ENCODE measurements around the gene DDX41.
A peak's percentile ranks its signal among the peaks of the same experiment; 100 is the strongest.

DDX41 gene

DNA sequence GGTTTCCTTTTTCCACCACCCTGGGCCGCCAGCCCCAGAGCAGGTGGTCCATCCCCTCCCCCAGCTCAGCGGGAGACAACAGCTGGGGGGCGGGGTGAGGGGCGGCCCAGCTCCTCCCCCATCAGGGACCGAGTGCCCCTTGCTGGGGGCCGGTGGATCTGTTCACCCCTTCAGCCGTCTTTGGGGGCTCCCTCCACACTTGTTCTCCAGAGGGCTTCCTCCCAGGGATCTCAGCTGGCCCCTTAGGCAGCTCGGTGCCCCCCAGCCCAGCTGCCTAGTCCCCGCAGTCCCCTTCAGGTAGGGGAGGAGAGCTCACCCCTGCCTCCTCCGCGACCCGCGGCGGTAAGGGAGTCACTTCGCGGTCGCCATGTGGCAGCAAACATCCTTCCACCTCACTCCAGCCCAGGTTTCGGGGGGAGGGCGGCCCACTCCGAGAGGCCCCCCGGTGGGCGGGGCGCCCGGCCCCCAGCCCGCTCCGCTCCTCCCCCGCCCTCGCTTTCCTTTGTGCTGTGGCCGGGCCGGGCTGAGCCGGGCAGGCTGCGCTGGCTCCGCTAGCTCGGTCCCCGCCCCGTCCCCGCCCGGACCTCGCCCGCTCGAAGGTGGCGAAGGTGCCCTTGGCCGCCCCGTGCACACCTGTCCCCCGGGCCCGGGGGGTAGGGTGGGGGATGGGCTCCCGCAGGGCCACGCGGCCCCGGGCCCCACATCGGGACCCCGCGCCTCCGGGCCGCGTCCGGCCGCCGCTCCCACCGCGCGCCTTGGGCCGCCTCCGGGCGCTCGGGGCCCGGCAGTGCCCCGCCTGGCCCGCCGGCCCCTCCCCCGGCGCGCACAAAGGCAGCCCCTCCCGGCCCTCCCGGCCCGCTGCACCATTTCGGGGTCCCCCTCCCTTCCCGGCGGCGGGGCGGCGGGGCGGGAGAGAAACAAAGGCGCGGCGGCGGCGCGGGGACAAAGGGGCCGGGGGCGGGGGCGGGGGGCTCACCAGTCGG, 44.0 kb downstream of the DDX41 start:
- TF ChIP-seq, protein P1, sequence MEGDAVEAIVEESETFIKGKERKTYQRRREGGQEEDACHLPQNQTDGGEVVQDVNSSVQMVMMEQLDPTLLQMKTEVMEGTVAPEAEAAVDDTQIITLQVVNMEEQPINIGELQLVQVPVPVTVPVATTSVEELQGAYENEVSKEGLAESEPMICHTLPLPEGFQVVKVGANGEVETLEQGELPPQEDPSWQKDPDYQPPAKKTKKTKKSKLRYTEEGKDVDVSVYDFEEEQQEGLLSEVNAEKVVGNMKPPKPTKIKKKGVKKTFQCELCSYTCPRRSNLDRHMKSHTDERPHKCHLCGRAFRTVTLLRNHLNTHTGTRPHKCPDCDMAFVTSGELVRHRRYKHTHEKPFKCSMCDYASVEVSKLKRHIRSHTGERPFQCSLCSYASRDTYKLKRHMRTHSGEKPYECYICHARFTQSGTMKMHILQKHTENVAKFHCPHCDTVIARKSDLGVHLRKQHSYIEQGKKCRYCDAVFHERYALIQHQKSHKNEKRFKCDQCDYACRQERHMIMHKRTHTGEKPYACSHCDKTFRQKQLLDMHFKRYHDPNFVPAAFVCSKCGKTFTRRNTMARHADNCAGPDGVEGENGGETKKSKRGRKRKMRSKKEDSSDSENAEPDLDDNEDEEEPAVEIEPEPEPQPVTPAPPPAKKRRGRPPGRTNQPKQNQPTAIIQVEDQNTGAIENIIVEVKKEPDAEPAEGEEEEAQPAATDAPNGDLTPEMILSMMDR (IDR thresholded peaks at IDR 0.05; ENCODE audit: low read depth, low read length) = no peak
- no peak for DNase-seq (ENCODE audit: low read depth in 2 of 2)
- peak overlapping the region; percentile 89 to 91 for H3K4me3 ChIP-seq (replicated peaks in 1 of 2; ENCODE audit: low read depth in 2 of 2, low read length in 2 of 2)

DNA sequence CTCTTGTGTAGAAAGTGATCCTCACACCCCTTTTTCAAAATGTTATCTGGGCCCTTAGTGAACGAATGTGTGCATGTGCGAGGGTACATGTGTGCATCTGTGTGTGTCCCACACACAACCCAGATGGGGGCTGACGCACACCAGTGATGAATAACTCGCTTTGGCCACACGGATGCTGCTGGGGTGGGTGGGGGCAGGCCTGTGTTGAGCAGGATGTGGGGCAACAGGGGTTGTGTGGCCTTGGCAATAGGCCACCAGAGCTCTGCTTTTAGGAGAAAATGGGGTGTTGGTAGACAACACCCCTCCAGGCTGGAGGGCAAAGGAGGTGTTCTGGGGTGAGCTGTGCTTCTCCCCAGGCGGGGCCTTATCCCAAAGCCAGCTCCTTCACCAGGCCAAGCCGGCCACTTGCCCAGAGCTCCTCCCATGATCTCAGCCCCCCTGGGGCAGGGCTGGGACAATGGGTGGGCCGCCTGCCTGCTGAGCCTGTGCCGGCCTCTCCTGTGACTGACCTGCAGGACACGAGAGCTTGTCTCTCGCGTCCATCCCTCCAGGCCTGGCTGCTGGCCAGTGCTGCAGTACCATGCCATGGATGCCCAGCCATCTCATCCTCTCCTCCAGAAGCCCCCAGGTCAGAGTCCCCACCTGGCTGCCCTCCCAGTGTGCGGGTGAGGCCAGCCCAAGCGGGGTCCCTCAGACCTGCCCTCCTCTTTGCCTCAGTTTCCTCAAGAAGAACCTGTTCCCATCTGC, 45.0 kb downstream of the DDX41 start:
- TF ChIP-seq, protein P1 (IDR thresholded peaks at IDR 0.05; ENCODE audit: low read depth, low read length) = no peak
- peak overlapping the region; percentile 89 to 91 for H3K4me3 ChIP-seq (replicated peaks in 1 of 2; ENCODE audit: low read depth in 2 of 2, low read length in 2 of 2)
- DNase-seq (ENCODE audit: low read depth in 2 of 2) = peak; percentile 54 to 85

DNA sequence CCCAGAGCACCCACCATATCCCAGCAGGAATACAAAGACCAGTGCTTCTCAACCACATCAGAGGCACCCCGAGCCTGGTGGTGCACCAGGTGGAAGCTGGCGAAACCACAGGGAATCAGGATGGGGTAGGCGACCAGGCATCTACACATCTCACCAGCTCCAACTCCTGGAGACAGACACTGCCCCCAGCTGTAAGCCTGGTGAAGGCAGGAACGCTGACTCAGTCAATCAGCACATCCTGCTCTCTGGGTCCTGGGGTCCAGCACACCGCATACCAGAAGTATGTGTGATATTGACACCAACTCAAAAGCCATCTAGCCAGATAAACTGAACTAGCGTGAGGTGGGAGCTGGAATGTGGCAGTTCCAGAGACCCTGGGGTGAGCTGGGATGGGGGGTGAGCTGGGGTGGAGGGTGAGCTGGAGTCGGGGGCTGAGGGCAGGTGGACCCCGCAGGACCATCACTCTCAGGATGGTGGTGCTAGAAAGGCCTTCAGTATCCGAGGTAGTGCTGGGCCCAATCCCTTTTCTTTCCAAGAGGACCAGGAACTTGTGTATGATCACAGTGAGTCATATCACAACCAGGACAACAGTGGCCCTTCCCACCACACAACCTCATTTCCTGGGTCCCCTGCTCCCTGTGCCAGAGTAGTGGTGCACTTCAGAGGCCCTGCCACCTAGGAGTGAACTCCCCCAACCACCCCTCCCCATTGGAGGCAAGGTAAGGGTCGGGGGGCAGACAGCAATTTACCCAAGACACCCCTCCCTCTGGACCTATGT, 45.8 kb downstream of the DDX41 start:
- TF ChIP-seq, protein P1 (IDR thresholded peaks at IDR 0.05; ENCODE audit: low read depth, low read length) = no peak
- peak in 1 of 2 donors; percentile 66 for DNase-seq (ENCODE audit: low read depth in 2 of 2)
- peak overlapping the region in 1 of 2 donors; percentile 89 for H3K4me3 ChIP-seq (replicated peaks in 1 of 2; ENCODE audit: low read depth in 2 of 2, low read length in 2 of 2)

DNA sequence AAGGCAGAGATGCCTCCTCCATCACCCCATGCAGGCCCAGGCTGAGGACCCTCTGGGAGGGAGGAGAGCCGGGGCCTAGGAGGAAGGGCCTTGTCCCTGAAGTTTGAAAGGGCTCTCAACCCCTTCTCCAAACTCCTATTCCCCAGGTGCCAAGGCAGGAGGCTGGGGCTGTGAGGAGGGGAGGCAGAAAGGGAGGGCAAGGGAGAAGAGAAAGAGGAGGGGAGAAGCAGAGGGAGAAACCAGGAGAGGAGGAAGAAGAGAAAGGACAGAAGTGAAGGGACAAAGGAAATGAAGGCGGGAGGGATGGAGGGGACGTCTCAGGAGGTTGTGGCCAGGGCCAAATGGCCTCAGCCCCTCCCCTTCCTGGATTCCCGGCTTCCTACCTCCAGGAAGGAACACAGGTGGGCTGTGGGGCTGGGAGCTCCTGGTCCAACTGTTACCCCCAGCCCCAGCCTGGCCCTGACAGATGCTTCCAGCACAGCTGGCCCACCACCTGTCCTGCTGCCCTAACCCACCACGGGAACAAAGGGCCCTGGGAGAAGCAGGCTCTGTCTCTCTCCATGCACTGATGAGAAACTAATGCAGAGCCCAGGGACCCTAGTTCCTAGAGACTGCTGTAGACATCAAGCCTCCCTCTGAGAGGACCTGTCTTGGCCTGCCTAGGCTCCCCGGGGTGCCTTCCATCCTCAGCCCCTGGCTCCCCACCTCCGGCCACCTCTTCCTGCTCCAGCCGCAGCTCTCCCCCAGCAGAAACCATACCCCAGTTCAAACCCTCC, 46.8 kb downstream of the DDX41 start:
- H3K4me3 ChIP-seq (replicated peaks in 1 of 2; ENCODE audit: low read depth in 2 of 2, low read length in 2 of 2) = no peak overlapping the region
- TF ChIP-seq, protein P1 (IDR thresholded peaks at IDR 0.05; ENCODE audit: low read depth, low read length) = no peak
- DNase-seq (ENCODE audit: low read depth in 2 of 2) = no peak

DNA sequence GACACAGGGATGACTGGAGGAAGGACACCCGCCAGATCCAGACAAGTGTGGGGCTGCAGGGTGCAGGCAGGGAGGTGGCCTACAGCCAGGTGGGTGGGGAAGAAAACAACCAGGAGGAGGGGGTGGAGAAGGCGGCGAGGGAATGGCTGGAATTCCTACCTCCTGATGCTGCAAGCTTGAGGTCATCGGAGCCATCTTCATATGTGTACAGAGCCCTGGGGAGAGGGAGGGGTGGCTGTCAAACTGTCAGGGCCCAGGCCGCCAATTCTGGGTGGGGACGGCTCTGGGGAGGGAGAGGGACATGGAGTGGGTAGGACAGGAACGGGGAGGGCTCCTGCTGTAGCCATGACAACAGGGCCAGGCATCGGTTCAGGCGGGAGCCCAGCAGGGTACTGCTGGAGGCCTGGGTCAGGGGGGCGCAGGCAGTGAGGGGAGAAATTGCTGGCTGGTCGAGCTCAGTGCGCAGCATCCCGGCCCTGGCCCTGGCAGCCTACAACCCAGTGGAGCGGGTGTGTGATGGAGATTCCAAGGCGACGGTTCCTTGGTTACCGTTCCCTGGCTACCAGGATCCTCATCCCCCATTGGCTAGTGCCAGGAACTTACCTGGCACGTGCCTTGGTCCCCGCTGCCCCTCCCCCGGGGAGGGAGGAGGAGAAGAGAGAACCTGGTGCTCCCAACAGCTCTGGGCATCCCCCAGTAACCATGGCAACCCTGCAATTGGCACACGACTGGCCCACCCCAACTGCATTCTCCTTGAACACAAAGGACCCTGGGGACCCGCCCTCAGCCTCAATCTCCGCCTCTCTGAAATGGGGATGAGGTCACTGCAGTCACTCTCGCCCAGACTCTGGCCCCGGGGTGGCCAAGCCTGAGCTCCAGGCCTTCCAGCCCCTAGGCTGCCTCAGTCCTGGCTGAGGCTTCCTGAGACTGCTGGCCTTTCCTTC, 47.8 kb downstream of the DDX41 start:
- TF ChIP-seq, protein P1 (IDR thresholded peaks at IDR 0.05; ENCODE audit: low read depth, low read length) = no peak
- DNase-seq (ENCODE audit: low read depth in 2 of 2) = peak; percentile 45 to 49
- H3K4me3 ChIP-seq (replicated peaks in 1 of 2; ENCODE audit: low read depth in 2 of 2, low read length in 2 of 2) = no peak overlapping the region

All from cardiac fibroblast (primary cell).